Effector memory CD4-positive, alpha-beta T cell (primary cell): ENCODE measurements around the gene P2RX7.

Source experiments
- DNase-seq, 3 donors: peaks; one replicate each; pipeline ENCODE4 v3.0.0-alpha.2; 2020
- H3K27ac ChIP-seq: 2 replicates; pipeline ENCODE4 v1.7.0; 2013; ENCODE audit warnings: mild to moderate bottlenecking, low read length, moderate library complexity; ENCODE audit not compliant: insufficient read depth, poor library complexity, severe bottlenecking
- H3K27me3 ChIP-seq: replicated peaks from 2 replicates; pipeline ENCODE4 v1.7.0; 2013; ENCODE audit warnings: mild to moderate bottlenecking, low read length; ENCODE audit not compliant: insufficient read depth, control insufficient read depth, poor library complexity, severe bottlenecking
- H3K36me3 ChIP-seq: 2 replicates; pipeline ENCODE4 v1.7.0; 2013; ENCODE audit warnings: mild to moderate bottlenecking, low read length, moderate library complexity; ENCODE audit not compliant: control insufficient read depth, insufficient read depth
- H3K4me1 ChIP-seq: 2 replicates; pipeline ENCODE4 v1.7.0; 2013; ENCODE audit warnings: low read length, mild to moderate bottlenecking; ENCODE audit not compliant: control insufficient read depth, insufficient read depth, poor library complexity, severe bottlenecking
- H3K4me3 ChIP-seq: 2 replicates; pipeline ENCODE4 v1.7.0; 2013; ENCODE audit warnings: low read length, low read depth, mild to moderate bottlenecking; ENCODE audit not compliant: insufficient read depth, poor library complexity, severe bottlenecking
- H3K9me3 ChIP-seq: 2 replicates; pipeline ENCODE4 v1.7.0; 2013; ENCODE audit warnings: mild to moderate bottlenecking, low read length, moderate library complexity; ENCODE audit not compliant: control insufficient read depth

P2RX7 gene

DNA sequence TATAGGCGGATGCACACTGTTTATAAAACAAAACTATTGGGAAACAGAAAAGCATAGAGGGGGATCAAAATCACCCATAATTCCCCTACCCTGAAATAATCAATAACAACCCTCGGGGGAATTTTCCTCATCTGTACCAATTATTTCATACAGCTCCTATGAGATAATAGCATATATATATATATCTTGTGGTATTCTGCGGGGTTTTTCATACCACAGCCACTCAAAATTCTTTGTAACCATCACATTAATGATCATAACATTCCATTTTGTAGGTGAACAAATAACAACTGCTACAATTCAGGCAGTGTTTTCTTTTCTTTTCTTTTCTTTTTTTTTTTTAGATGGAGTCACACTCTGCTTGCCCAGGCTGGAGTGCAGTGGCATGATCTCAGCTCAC lies 35.3 kb downstream of the P2RX7 start:
- Histone ChIP-seq H3K4me3 (no peak overlapping the region), H3K27me3 (no peaks in the 10 kb centered on the region), H3K27ac (no peak overlapping the region), H3K36me3 (peaks cover 14% of the 10 kb centered on the region), H3K4me1 (no peaks in the 10 kb centered on the region), H3K9me3 (no peaks in the 10 kb centered on the region)
- no peak for DNase-seq

- H3K27ac ChIP-seq, result no peak overlapping the region
- peaks cover 13% of the 10 kb centered on the region for H3K36me3 ChIP-seq
- no peak for DNase-seq
- no peaks in the 10 kb centered on the region for H3K4me1 ChIP-seq
- no peak overlapping the region for H3K4me3 ChIP-seq
- no peaks in the 10 kb centered on the region for H3K27me3 ChIP-seq
- H3K9me3 ChIP-seq, result no peaks in the 10 kb centered on the region
These were observed 37.5 kb downstream of the P2RX7 start for GRCh38 chr12:121170151-121170550.

DNA sequence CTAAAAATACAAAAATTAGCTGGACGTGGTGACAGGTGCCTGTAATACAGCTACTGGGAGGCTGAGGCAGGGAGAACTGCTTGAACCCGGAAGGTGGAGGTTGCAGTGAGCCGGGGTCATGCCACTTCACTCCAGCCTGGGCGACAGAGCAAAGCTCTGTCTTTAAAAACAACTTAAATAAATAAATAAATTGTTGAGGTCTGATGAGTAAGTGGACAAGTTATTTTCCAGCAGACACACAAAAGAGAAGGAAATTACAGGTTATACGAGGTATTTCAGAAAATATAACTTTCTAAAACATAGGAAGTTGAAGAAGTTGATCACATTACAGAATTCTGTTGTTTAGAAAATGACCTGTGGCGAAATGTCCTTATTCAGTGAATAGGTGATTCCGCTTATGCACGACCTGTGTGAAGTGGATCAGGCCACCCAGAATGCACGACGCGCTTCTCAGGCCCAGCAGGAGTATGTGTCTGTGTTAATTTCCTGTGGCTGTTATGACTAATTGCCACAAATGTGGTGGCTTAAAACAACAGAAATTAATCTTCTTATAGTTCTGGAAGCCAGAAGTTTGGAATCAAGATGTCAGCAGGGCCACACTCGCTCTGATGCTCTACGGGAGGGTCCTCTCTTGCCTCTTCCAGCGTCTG lies 38.1 kb downstream of the P2RX7 start:
- Histone ChIP-seq H3K36me3 (peaks cover 9% of the 10 kb centered on the region), H3K9me3 (no peaks in the 10 kb centered on the region), H3K4me3 (no peak overlapping the region), H3K27me3 (no peaks in the 10 kb centered on the region), H3K4me1 (no peaks in the 10 kb centered on the region), H3K27ac (no peak overlapping the region)
- DNase-seq, result no peak

- Histone ChIP-seq H3K4me3 (no peak overlapping the region), H3K4me1 (no peaks in the 10 kb centered on the region), H3K27me3 (no peaks in the 10 kb centered on the region), H3K36me3 (peaks cover 6% of the 10 kb centered on the region), H3K27ac (no peak overlapping the region), H3K9me3 (no peaks in the 10 kb centered on the region)
- no peak for DNase-seq
These were observed 39.5 kb downstream of the P2RX7 start for GRCh38 chr12:121172145-121172544.

DNA sequence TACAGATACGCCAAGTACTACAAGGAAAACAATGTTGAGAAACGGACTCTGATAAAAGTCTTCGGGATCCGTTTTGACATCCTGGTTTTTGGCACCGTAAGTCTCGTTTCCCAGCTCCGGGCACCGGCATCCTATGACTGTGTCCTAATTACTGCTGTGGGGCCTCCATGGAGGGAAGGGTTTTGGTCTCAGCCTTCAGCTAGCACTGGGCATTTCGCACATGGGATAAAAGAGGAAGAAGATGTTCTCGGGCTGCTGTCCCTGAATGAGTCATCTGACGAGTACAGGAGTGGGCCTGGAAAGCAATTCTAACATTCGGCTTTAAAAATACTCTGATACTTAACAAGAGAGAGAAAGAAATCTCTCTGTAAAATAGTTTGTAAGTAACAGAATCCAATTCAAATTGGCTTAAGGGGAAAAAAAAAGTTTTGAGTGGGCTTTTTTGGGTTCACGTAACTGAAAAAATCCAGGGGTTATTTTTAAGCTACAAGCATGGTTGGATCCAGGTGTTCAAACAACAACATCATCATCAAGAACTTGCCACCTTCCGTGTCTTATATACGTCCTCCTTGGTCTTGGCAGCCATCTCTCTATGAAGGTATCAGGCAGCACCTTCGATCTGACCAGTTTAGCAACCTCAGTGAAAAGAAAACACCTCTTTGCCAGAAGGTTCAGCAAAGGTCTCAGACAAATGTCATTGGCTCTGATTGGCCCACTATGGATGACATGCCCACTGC lies 42.9 kb downstream of the P2RX7 start:
- no peak for DNase-seq
- Histone ChIP-seq H3K27me3 (no peaks in the 10 kb centered on the region), H3K4me3 (no peak overlapping the region), H3K27ac (no peak overlapping the region), H3K4me1 (no peaks in the 10 kb centered on the region), H3K9me3 (no peaks in the 10 kb centered on the region), H3K36me3 (peaks cover 5% of the 10 kb centered on the region)

DNA sequence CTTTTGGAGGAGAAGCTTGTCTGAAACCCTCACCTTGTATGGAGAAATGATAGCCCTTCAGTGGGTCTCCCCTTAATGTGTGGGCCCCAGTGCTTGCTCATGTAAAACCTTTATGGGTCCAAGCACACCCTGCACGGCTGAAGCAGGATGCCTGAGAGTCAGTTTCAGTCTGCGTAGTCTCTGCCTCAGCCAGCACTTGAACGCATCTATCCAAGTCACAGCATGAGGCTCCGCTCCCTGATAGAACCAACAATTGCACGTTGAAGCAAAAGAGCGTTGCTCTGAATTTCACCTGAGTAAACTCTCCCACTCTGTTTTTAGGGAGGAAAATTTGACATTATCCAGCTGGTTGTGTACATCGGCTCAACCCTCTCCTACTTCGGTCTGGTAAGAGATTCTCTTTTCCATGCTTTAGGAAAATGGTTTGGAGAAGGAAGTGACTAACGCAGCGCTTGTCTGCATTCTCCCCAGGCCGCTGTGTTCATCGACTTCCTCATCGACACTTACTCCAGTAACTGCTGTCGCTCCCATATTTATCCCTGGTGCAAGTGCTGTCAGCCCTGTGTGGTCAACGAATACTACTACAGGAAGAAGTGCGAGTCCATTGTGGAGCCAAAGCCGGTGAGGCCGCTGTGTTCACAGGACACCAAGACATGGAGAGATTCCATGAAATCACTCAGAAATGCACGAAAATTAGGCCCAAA lies 44.3 kb downstream of the P2RX7 start:
- H3K9me3 ChIP-seq, result no peaks in the 10 kb centered on the region
- peaks cover 5% of the 10 kb centered on the region for H3K36me3 ChIP-seq
- H3K27me3 ChIP-seq, result no peaks in the 10 kb centered on the region
- no peak overlapping the region for H3K4me3 ChIP-seq
- H3K27ac ChIP-seq, result no peak overlapping the region
- DNase-seq, result no peak
- H3K4me1 ChIP-seq, result no peaks in the 10 kb centered on the region

- no peak for DNase-seq
- no peaks in the 10 kb centered on the region for H3K27me3 ChIP-seq
- H3K9me3 ChIP-seq, result no peaks in the 10 kb centered on the region
- H3K27ac ChIP-seq, result no peak overlapping the region
- no peaks in the 10 kb centered on the region for H3K4me1 ChIP-seq
- H3K36me3 ChIP-seq, result peaks cover 10% of the 10 kb centered on the region
- H3K4me3 ChIP-seq, result no peak overlapping the region
These were observed 48.5 kb downstream of the P2RX7 start for GRCh38 chr12:121181181-121181580.

- DNase-seq, result no peak
- no peaks in the 10 kb centered on the region for H3K27me3 ChIP-seq
- no peaks in the 10 kb centered on the region for H3K9me3 ChIP-seq
- no peak overlapping the region for H3K4me3 ChIP-seq
- H3K27ac ChIP-seq, result no peak overlapping the region
- peaks cover 5% of the 10 kb centered on the region for H3K36me3 ChIP-seq
- no peaks in the 10 kb centered on the region for H3K4me1 ChIP-seq
These were observed 49.7 kb downstream of the P2RX7 start for GRCh38 chr12:121182222-121182893.

DNA sequence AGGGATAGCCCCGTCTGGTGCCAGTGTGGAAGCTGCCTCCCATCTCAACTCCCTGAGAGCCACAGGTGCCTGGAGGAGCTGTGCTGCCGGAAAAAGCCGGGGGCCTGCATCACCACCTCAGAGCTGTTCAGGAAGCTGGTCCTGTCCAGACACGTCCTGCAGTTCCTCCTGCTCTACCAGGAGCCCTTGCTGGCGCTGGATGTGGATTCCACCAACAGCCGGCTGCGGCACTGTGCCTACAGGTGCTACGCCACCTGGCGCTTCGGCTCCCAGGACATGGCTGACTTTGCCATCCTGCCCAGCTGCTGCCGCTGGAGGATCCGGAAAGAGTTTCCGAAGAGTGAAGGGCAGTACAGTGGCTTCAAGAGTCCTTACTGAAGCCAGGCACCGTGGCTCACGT lies 51.7 kb downstream of the P2RX7 start:
- Histone ChIP-seq H3K27me3 (no peaks in the 10 kb centered on the region), H3K4me3 (no peak overlapping the region), H3K4me1 (no peaks in the 10 kb centered on the region), H3K36me3 (peaks cover 5% of the 10 kb centered on the region), H3K9me3 (no peaks in the 10 kb centered on the region), H3K27ac (no peak overlapping the region)
- no peak for DNase-seq
